Choroid plexus epithelial cell (primary cell): ENCODE data around the gene PPARG.
"Not testable (repeated sequence)": the region's sequence is repeated elsewhere in the genome, so short reads cannot be mapped to it uniquely, and the experiment has no call there.

Experiments used
- DNase-seq: peaks from one replicate; pipeline ENCODE4 v3.0.0-alpha.2; 2010; ENCODE audit warnings: low read depth
- H3K4me3 ChIP-seq: 2 replicates; pipeline ENCODE4 v1.5.1; 2011; ENCODE audit warnings: low read depth, mild to moderate bottlenecking, control low read depth, low read length, moderate library complexity
- CTCF ChIP-seq: conservative IDR thresholded peaks from 2 replicates; pipeline ENCODE4 v1.5.1; 2011; ENCODE audit warnings: low read depth, mild to moderate bottlenecking, control low read depth, inconsistent platforms, low read length, moderate library complexity

The PPARG gene

GRCh38 chr3:12267376-12268030 lies 21.4 kb upstream of the PPARG start:
- H3K4me3 ChIP-seq: no peak overlapping the region
- no peak for TF ChIP-seq CTCF
- no peak for DNase-seq

DNA sequence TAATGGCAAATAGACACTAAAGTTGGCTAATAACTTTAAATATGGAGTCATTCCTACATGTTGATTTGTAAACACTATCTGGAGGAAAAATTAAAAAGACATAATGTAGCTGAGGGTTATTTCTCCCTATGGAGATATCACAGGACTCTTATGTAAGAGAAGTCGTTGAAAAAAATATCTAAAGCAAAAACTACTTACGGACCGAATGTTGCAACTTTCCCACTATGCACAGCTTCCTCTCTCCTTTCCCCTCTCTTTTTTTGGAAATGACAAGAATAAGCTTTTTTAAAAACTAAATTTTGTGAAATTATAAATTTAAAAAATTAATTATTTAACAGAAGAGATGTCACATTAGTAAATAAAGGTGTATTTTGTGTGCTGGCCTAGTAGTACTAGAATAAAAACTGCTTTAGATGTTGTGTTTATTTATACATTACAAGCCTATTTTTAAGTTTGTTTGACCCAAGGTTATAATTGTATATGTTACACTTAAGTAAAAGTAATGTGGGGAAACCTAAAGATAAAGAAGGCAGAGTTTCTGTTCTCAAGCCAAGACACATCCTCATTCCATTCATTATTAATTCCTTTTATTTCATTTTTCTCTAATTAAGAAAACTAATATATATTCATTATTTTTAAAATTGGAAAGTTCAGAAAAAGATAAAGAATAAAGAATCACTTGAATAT lies 20.7 kb upstream of the PPARG start:
- TF ChIP-seq CTCF: no peak

GRCh38 chr3:12270976-12271375 lies 17.9 kb upstream of the PPARG start:
- H3K4me3 ChIP-seq: no peak overlapping the region
- TF ChIP-seq CTCF: no peak
- DNase-seq: no peak

More for the DNA sequence above, 20.7 kb upstream of the PPARG start:
- H3K4me3 ChIP-seq: no peak overlapping the region
- DNase-seq: peak; percentile 44

DNA sequence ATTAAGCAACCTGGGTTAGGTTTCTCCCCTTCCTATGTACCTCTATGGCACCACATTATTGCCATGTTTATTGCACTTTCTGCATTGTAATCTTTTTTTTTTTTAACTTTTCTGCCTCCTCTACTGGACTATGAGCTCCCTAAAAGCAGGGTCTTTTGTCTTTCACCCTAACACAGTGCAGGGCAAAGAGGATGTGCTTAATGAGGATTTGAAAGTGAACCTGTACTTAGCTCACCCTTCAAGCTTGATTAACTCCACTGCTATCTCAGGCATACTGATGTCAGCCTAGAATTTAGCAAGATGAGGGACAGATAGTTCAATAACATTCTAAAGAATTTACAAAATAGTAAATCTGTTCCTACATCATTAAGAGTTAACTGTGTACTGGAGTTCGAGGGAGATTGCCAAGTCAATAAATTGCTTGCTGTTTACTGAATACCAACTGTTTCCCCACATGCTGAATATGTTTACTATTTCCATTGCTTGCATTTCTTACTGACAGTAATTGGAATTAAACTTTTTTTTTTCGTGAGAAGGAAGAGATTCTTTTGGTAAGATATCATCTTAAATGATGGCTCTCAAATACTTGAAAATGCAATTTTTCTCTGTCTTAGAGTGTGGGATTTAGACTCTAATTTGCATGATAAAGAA lies 15.7 kb upstream of the PPARG start:
- H3K4me3 ChIP-seq: no peak overlapping the region
- DNase-seq: no peak
- no peak for TF ChIP-seq CTCF

GRCh38 chr3:12275974-12276650 lies 12.8 kb upstream of the PPARG start:
- TF ChIP-seq CTCF: no peak
- no peak for DNase-seq
- H3K4me3 ChIP-seq: no peak overlapping the region

- DNase-seq, H3K4me3 ChIP-seq: not testable (repeated sequence)
Observed at GRCh38 chr3:12276827-12277226, 12.0 kb upstream of the PPARG start.

GRCh38 chr3:12278566-12278965 lies 10.3 kb upstream of the PPARG start:
- no peak for DNase-seq
- H3K4me3 ChIP-seq: no peak overlapping the region
- no peak for TF ChIP-seq CTCF
